ENCODE results near the gene ATG7.

DNA sequence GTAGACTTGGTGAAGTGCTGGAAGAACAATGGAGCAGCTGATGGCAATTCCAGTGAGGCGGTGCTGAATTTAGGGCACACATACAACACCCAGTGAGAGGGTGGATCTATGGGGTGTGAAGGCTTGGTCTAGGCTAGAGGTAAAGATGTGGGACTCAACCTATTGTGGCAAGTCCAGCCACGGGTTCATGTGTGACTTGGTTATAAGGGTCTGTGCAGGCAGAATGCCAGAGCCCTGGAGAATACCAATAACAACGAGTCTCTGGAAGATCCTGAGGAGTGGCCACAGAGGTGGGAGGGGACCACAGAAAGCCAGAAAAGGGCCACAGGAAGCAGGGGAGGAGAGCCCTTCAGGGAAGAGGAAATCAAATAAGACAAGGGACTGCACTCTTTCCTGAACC is 316.6 kb downstream of the ATG7 start:
- TF ChIP-seq CTCF (optimal IDR thresholded peaks at IDR 0.05 in 1 of 3, IDR thresholded peaks at IDR 0.05 in 1 of 3, conservative IDR thresholded peaks at IDR 0.05 in 1 of 3; ENCODE audit: extremely low read depth in 1 of 3, insufficient read depth in 2 of 3, low read length in 3 of 3) (no peak), EZH2 (IDR thresholded peaks at IDR 0.05; ENCODE audit: low read length) (no peak)

Data from keratinocyte (primary cell).